Measurements from ENCODE around the gene FAM181B.

GRCh38 chr11:82720267-82721065, 13.2 kb downstream of the FAM181B start:
- no peak for TF ChIP-seq YY1 (IDR thresholded peaks at IDR 0.05; ENCODE audit: insufficient read depth, insufficient read length)
- TF ChIP-seq ZNF274 (IDR thresholded peaks at IDR 0.05; ENCODE audit: low read depth, low read length), result no peak

All from NT2/D1 (cell line).